Cardiac fibroblast (primary cell): Measurements from ENCODE around the gene GCK.

Source experiments
- DNase-seq, 2 donors: peaks; one replicate each; pipeline versions ENCODE4 v3.0.0 to v3.0.0-alpha.2; 2010; ENCODE audit warnings: low read depth in 2 of 2
- H3K4me3 ChIP-seq, 2 donors: replicated peaks in 1 of 2; 1 replicate in 1 of 2; 2 replicates in 1 of 2; pipeline ENCODE4 v1.5.1; 2011; ENCODE audit warnings: low read depth in 2 of 2, low read length in 2 of 2, mild to moderate bottlenecking in 2 of 2, moderate library complexity in 1 of 2
- CTCF ChIP-seq: IDR thresholded peaks from one replicate; pipeline ENCODE4 v1.5.1; 2011; ENCODE audit warnings: low read depth, mild to moderate bottlenecking, low read length, inconsistent platforms

The GCK gene

GRCh38 chr7:44195889-44196288 is 6.7 kb upstream of the GCK start:
- DNase-seq, result peak in 1 of 2 donors; percentile 38
- no peak overlapping the region for H3K4me3 ChIP-seq
- no peak for TF ChIP-seq CTCF

GRCh38 chr7:44194562-44195145 is 5.4 kb upstream of the GCK start:
- DNase-seq, result no peak
- H3K4me3 ChIP-seq, result no peak overlapping the region
- TF ChIP-seq CTCF, result no peak

GRCh38 chr7:44194069-44194468 is 4.8 kb upstream of the GCK start:
- DNase-seq, result peak in 1 of 2 donors; percentile 65
- no peak overlapping the region for H3K4me3 ChIP-seq
- TF ChIP-seq CTCF, result no peak

GRCh38 chr7:44193011-44193802 is 4.0 kb upstream of the GCK start:
- DNase-seq, result no peak
- TF ChIP-seq CTCF, result no peak
- H3K4me3 ChIP-seq, result no peak overlapping the region

- no peak for TF ChIP-seq CTCF
- no peak overlapping the region for H3K4me3 ChIP-seq
- DNase-seq, result no peak
Observed at GRCh38 chr7:44191171-44191570, 1.9 kb upstream of the GCK start.

- no peak overlapping the region for H3K4me3 ChIP-seq
- TF ChIP-seq CTCF, result no peak
- no peak for DNase-seq
Observed at GRCh38 chr7:44189993-44190872, 994 bp upstream of the GCK start.
